ENCODE results near the gene IFITM2.
"Not testable (repeated sequence)": the region's sequence is repeated elsewhere in the genome, so short reads cannot be mapped to it uniquely, and the experiment has no call there.

IFITM2 gene

GRCh38 chr11:282171-282570 lies 25.4 kb upstream of the IFITM2 start:
- DNase-seq = no peak

GRCh38 chr11:282630-283360 lies 24.8 kb upstream of the IFITM2 start:
- no peak for DNase-seq

- DNase-seq = no peak
Observed at GRCh38 chr11:283405-284104, 24.1 kb upstream of the IFITM2 start.

GRCh38 chr11:284105-285020 lies 23.3 kb upstream of the IFITM2 start:
- no peak for DNase-seq

GRCh38 chr11:285021-285893 lies 22.4 kb upstream of the IFITM2 start:
- DNase-seq = no peak

- no peak for DNase-seq
Observed at GRCh38 chr11:285894-286220, 21.8 kb upstream of the IFITM2 start.

GRCh38 chr11:286977-287820 lies 20.4 kb upstream of the IFITM2 start:
- not testable (repeated sequence) for DNase-seq

- no peak for DNase-seq
Observed at GRCh38 chr11:287821-288477, 19.7 kb upstream of the IFITM2 start.

- no peak for DNase-seq
Observed at GRCh38 chr11:288478-289397, 18.9 kb upstream of the IFITM2 start, which contains the start of gene PGGHG. TSS of gene PGGHG (plus strand) at chr11:289126. CDS start at chr11:289817, 691 bp downstream.

GRCh38 chr11:289398-289711 lies 18.3 kb upstream of the IFITM2 start:
- no peak for DNase-seq

- DNase-seq = no peak
Observed at GRCh38 chr11:289712-290620, 17.6 kb upstream of the IFITM2 start.

GRCh38 chr11:290621-291231 lies 16.9 kb upstream of the IFITM2 start:
- no peak for DNase-seq

GRCh38 chr11:291281-292210 lies 16.1 kb upstream of the IFITM2 start:
- DNase-seq = no peak

GRCh38 chr11:292211-293121 lies 15.2 kb upstream of the IFITM2 start:
- no peak for DNase-seq

GRCh38 chr11:293271-293851 lies 14.3 kb upstream of the IFITM2 start:
- no peak for DNase-seq
